GM21619 (cell line): ENCODE results near the gene AQR.

Source experiments
- ATAC-seq: cut with Tn5 transposase; IDR thresholded peaks from one replicate; pipeline ENCODE4 v1.9.1; 2021; ENCODE audit not compliant: unreplicated experiment

The AQR gene

DNA sequence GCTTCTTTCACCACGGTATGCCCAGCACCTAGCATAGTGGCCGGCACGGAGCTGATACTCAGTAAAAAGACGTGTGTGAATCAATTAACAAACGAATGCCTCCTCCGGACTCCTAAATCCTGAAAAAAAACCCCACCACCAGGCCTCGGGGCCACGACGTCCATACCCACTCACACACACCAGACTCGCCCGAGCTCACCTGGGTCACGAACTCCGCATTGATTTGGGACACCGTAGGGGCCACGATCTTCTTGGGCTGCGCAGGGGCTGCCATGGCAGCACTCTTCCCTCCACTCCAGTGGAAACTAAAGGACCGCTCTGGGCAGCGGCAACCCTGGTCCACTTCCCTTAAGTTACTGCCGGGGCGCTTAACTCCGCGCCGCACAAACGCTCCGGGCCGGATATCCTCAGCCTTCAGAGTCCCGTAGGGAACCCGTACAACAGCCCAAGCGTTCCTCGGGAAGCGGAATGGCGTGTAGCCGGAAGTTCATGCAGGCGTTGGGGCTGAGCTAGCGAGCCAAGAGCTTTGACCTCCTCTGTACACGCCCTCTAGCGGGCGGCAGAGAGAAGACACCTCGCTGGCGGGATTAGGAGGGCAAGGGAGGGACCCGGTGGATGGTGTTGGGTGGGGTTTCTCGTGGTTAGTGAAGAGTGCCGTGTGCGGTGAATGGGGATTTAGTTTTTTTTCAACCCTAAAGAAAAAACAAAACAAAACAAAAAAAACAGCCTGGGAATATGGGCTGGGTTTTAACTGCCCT is at the start of gene AQR:
TSS of gene AQR (minus strand) at position 403 of the 758 bp plus-strand sequence. CDS start at position 274, 129 bp downstream.
- ATAC-seq: peak; percentile 99

DNA sequence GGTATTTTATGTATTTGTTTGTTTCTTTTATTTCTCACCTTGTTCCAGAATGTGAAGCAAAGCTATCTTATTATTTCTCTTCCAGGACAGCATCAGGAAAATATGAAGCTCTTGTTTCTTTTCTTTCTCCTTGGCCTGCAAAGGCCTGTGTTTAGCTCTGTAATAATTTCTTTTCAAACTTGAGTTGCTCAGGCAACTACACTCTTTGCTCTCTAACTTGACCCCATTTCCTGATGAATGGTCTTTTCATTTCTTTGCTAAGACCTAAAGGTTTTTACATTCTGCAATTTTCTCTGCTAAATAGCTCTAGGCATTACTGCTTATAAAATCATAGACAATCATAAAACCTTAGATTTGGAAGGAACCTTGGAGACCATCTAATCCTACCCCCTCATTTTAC is 44.7 kb upstream of the AQR start:
- ATAC-seq: no peak

- no peak for ATAC-seq
These were observed 43.8 kb upstream of the AQR start for GRCh38 chr15:35013370-35013769.

DNA sequence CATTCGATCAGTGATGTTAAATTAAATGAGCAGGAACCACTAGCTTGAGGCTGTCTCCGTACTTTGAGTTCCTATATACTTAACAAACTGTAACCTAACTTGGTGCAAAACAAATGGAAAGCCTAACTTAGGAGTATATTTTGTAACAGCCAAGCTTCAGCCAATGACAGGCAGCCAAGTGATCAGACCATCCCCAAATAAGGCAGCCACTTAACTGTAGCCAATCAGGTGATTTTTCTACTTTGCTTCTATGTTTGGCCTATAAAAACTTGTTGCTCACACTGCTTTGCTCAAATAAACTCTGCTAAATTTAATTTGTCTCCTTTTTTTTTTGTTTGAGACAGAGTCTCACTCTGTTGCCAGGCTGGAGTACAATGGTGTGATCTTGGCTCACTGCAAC is 37.9 kb upstream of the AQR start:
- no peak for ATAC-seq

- ATAC-seq: no peak
These were observed 36.4 kb upstream of the AQR start for GRCh38 chr15:35005933-35006332.

GRCh38 chr15:35003928-35004327 is 34.4 kb upstream of the AQR start:
- ATAC-seq: no peak

GRCh38 chr15:35000511-35000910 is 31.0 kb upstream of the AQR start:
- no peak for ATAC-seq

DNA sequence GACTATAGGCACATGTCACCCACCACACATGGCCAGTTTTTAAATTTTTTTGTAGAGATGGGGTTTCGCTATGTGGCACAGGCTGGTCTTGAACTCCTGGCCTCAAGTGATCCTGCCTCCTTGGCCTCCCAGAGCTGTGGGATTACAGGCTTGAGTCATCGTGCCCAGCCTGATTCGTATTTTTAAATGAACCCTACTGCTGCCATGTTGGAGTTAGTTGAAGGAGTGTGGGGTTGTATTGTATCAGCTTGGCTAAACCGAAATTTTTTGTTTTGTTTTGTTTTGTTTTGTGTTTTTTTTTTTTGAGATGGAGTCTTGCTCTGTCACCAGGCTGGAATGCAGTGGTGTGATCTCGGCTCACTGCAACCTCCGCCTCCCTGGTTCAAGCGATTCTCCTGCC is 30.4 kb upstream of the AQR start:
- no peak for ATAC-seq

DNA sequence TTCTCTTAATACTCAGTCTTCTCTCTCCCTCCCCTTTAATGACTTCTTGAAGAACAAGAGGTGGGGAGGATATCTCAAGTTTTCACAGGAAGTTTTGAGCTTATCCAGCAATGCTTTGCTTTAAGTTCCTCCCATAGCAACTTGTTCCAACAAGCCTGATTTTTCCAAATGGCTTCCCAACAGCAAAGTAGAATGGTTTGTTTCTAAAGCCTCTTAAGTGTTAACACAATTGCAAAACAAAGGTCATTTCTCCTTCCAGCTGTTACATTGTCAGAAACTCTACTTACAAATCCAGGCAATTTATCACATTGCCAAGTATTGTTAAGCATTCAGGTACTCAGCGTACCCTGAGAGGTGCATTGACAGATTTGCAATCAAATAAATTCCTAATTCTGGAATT is 25.4 kb upstream of the AQR start:
- ATAC-seq: no peak

DNA sequence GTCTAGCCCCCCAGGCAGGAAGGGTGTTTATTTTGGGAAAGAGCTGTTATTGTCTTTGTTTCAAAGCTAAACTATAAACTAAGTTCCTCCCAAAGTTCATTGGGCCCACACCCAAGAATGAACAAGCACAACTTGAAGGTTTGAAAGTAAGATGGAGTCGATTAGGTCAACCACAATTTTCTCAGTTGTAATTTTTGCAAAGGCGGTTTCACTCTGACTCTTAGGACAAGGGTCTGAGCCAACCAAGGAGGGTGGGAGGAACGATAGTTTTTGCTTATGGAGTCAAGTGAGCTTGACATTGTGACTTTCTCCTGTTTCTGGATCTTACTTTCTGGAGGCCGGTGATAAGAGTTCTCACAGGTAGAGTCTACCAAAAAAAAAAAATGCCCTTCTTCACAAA is 24.3 kb upstream of the AQR start:
- ATAC-seq: peak; percentile 94

- ATAC-seq: no peak
These were observed 23.9 kb upstream of the AQR start for GRCh38 chr15:34993412-34993811.

- peak; percentile 73 for ATAC-seq
These were observed 18.7 kb upstream of the AQR start, which contains the start of gene ZNF770 for GRCh38 chr15:34988027-34988902. Gene ZNF770, minus strand, starts transcription at chr15:34988287. Its CDS starts 4,853 bp downstream, at chr15:34983434.

DNA sequence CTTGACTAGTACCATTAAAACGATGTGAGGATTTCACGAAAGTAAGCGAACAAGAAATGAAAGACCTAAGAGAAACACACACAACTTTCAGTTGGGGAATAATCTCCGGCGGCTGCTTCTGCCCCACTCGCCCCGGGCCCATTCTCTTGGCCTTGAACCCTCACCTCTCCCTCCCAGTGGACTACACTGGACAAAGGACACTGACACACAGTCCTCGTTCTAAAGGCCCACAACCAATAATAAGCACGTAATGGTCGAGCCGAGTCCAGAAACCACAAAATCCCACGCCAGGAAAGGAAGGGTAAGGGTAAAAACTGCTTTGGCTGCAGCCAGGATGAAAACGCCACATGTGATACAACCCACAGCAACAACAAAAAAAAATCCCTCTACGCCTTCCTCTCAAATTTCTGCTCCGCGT is 18.1 kb upstream of the AQR start:
- ATAC-seq: peak; percentile 2

DNA sequence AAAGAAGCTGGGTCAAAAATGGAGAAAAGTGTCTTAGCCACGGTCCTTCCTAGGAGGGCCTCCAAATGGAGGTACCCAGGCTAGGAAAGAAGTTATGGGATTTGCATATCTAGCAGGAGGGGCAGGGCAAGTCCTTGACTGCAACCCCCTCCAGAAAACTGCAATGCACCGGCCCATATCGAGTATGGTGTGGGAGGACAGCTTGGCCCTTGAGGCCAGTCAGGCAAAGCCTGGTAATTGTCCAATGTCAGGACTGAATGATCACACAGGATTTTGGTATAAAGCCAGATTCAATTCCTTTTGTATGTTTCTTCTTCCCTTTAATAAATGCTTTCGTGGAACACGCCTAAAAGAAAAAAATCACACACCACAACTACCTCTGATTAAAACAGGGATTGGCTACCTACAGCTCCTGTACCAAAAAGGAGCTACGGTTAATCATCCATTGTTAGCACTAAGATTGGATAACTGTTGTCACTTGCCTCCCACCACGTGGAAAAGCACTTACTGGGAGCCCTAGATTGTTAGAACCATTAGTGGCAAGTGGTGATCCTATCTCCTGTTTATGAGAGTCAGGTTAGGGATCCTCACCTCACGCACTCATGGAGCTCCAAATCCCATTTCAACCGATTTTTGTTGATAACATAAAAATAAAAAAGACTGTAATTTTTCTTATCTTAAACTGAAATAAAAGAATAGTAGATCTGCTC is 17.4 kb upstream of the AQR start:
- no peak for ATAC-seq

- ATAC-seq: no peak
These were observed 16.8 kb upstream of the AQR start for GRCh38 chr15:34986326-34986725.

DNA sequence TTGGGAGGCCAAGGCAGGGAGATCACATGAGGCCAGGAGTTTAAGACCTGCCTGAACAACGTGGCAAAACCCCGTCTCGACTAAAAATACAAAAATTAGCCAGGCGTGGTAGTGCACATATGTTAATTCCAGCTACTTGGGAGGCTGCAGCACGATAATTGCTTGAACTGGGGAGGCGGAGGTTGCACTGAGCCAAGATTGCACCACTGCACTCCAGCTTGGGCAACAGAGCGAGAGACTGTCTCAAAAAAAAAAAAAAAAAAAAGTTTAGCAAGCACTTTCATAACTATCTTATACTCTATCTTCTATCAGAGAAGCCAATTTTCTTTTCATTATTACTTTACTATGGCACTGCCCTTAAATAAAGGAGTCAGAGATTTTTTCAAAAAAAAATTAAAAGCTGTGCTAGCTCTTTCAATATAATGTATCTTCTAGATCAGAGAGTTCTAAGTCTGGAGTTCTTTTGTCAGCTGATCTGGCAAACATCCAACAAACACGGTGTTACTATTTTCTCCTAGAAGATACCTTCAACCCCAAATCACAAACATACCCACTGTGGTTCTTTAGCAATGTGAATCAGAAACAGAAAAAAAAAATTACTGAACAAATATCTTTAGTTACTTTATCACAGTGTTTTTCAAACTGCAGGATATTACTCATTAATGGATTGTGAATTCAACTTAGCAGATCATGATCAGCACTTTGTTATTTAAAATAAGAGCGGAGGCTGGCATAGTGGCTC is 15.5 kb upstream of the AQR start:
- ATAC-seq: no peak

DNA sequence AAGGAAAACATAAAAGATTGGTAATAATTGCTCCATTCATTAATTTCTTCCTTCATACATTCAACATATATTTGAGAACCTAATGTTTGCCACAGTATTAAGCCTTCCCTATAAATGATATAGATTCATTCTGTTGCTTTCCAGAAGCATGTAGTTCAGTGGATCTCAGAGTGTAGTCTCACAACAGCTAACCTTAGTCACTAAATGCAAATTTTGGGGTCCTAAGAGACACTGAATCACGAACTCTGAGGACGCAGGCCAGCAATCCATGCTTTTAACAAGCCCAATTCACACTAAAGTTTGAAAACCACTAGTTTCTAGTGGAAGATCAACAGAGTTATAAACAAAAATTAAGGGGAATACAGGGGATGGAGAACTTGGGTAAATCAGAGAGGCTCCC is 7.2 kb upstream of the AQR start:
- no peak for ATAC-seq

DNA sequence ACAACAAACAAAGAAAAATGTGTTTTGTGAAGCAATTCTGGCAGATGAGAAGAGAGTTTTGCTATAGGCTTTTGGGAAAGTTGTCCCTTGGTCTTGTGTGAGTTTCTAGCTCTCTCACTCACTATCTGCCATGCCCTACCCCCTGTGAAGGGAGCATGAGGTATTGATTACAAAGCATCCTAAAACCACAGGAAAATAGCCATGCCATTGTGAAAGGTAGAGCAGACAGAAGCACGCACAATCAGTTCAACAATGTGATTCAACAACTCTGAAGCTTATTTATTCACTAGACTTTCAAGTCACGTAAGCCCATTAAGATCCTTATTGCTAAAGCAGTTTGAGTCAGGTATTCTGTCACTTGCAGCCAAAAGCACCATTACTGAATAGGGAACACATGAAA is 6.5 kb upstream of the AQR start:
- ATAC-seq: no peak

- ATAC-seq: no peak
These were observed 4.0 kb upstream of the AQR start for GRCh38 chr15:34973512-34973911.

DNA sequence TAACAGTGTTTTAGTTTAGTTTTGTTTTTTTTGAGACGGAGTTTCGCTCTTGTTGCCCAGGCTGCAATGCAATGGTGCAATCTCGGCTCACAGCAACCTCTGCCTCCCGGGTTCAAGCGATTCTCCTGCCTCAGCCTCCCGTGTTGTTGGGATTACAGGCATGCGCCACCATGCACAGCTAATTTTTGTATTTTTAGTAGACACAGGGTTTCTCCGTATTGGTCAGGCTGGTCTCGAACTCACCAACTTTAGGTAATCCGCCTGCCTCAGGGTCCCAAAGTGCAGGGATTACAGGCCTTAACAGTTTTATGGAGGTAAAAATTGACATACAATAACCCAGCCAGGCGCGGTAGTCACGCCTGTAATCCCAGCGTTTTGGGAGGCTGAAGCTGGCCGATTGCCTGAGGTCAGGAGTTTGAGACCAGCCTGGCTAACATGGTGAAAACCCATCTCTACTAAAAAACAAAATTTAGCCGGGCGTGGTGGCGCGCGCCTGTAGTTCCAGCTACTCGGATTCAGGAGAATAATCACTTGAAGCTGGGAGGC is 629 bp upstream of the AQR start:
- peak; percentile 2 for ATAC-seq
